Stimulated activated naive CD8-positive, alpha-beta T cell treated with anti-CD3 and anti-CD28 coated beads, Interleukin-15, amount 100 ng/mL, for 72 hours (primary cell): Measurements from ENCODE around the gene SLC38A10.

ENCODE experiments used
- ATAC-seq: fragments of 150-1000 bp; cut with Tn5 transposase; 2 replicates; pipeline ENCODE4 v1.10.0; 2021; ENCODE audit warnings: mild to moderate bottlenecking, moderate library complexity
- DNase-seq, 2 donors: peaks; one replicate each; pipeline ENCODE4 v3.0.0; 2021 to 2022
- H3K27ac Mint-ChIP-seq, 2 donors: one replicate each; pipeline ENCODE4 v1.8.0; 2022; ENCODE audit warnings: mild to moderate bottlenecking in 2 of 2, mixed read lengths in 2 of 2, moderate library complexity in 2 of 2
- H3K27me3 Mint-ChIP-seq: one replicate; pipeline ENCODE4 v1.8.0; 2022; ENCODE audit warnings: mixed read lengths
- H3K4me1 Mint-ChIP-seq: one replicate; pipeline ENCODE4 v1.8.0; 2022; ENCODE audit warnings: mild to moderate bottlenecking, mixed read lengths
- H3K4me3 Mint-ChIP-seq, 2 donors: one replicate each; pipeline ENCODE4 v1.8.0; 2022; ENCODE audit warnings: mild to moderate bottlenecking in 2 of 2, mixed read lengths in 2 of 2, moderate library complexity in 1 of 2
- H3K9me3 Mint-ChIP-seq, 2 donors: one replicate each; pipeline ENCODE4 v1.8.0; 2022; ENCODE audit warnings: mixed read lengths in 2 of 2

Gene SLC38A10

GRCh38 chr17:81261582-81262336 is 33.3 kb downstream of the SLC38A10 start:
- Mint-ChIP-seq H3K4me1 (no peaks in the 10 kb centered on the region), H3K9me3 (no peaks in the 10 kb centered on the region), H3K27me3 (no peaks in the 10 kb centered on the region), H3K27ac (no peak overlapping the region), H3K4me3 (no peak overlapping the region)
- DNase-seq (no peak), ATAC-seq (no peak)

- no peaks in the 10 kb centered on the region for H3K27me3 Mint-ChIP-seq
- no peaks in the 10 kb centered on the region for H3K4me1 Mint-ChIP-seq
- DNase-seq (no peak), ATAC-seq (no peak)
- no peaks in the 10 kb centered on the region for H3K9me3 Mint-ChIP-seq
- no peak overlapping the region for H3K27ac Mint-ChIP-seq
- H3K4me3 Mint-ChIP-seq = no peak overlapping the region
Measured at GRCh38 chr17:81261096-81261495, 34.0 kb downstream of the SLC38A10 start.

- DNase-seq (no peak), ATAC-seq (no peak)
- Mint-ChIP-seq H3K4me1 (no peaks in the 10 kb centered on the region), H3K9me3 (no peaks in the 10 kb centered on the region), H3K27me3 (no peaks in the 10 kb centered on the region), H3K4me3 (no peak overlapping the region), H3K27ac (no peak overlapping the region)
Measured at GRCh38 chr17:81260641-81261040, 34.5 kb downstream of the SLC38A10 start.

- peak; percentile 15 for ATAC-seq
- no peak for DNase-seq
- H3K9me3 Mint-ChIP-seq = no peaks in the 10 kb centered on the region
- no peak overlapping the region for H3K27ac Mint-ChIP-seq
- H3K4me1 Mint-ChIP-seq = no peaks in the 10 kb centered on the region
- H3K4me3 Mint-ChIP-seq = no peak overlapping the region
- no peaks in the 10 kb centered on the region for H3K27me3 Mint-ChIP-seq
Measured at GRCh38 chr17:81260171-81260570, 34.9 kb downstream of the SLC38A10 start.

- no peak overlapping the region for H3K4me3 Mint-ChIP-seq
Measured at GRCh38 chr17:81259058-81259605, 36.0 kb downstream of the SLC38A10 start.

GRCh38 chr17:81258292-81258691 is 36.8 kb downstream of the SLC38A10 start:
- Mint-ChIP-seq H3K9me3 (no peaks in the 10 kb centered on the region), H3K4me1 (peaks cover 2% of the 10 kb centered on the region), H3K27ac (no peak overlapping the region), H3K4me3 (no peak overlapping the region), H3K27me3 (no peaks in the 10 kb centered on the region)
- ATAC-seq = no peak
- no peak for DNase-seq

More at GRCh38 chr17:81259058-81259605, 36.0 kb downstream of the SLC38A10 start:
- DNase-seq (no peak), ATAC-seq (no peak)
- Mint-ChIP-seq H3K9me3 (no peaks in the 10 kb centered on the region), H3K4me1 (no peaks in the 10 kb centered on the region), H3K27me3 (no peaks in the 10 kb centered on the region), H3K27ac (no peak overlapping the region)

GRCh38 chr17:81257533-81257932 is 37.6 kb downstream of the SLC38A10 start:
- Mint-ChIP-seq H3K9me3 (no peaks in the 10 kb centered on the region), H3K27ac (peak overlapping the region in 1 of 2 donors; percentile 78), H3K4me1 (peaks cover 10% of the 10 kb centered on the region), H3K27me3 (no peaks in the 10 kb centered on the region), H3K4me3 (no peak overlapping the region)
- ATAC-seq (no peak), DNase-seq (no peak)

GRCh38 chr17:81256616-81257015 is 38.5 kb downstream of the SLC38A10 start:
- peaks cover 19% of the 10 kb centered on the region for H3K4me1 Mint-ChIP-seq
- no peak overlapping the region for H3K4me3 Mint-ChIP-seq
- ATAC-seq = no peak
- no peak for DNase-seq
- H3K9me3 Mint-ChIP-seq = no peaks in the 10 kb centered on the region
- H3K27me3 Mint-ChIP-seq = no peaks in the 10 kb centered on the region
- peak overlapping the region in 1 of 2 donors; percentile 75 for H3K27ac Mint-ChIP-seq

GRCh38 chr17:81254955-81255717 is 40.0 kb downstream of the SLC38A10 start:
- H3K4me3 Mint-ChIP-seq = no peak overlapping the region
- peaks cover 34% of the 10 kb centered on the region for H3K4me1 Mint-ChIP-seq
- no peak overlapping the region for H3K27ac Mint-ChIP-seq
- no peaks in the 10 kb centered on the region for H3K9me3 Mint-ChIP-seq
- ATAC-seq = no peak
- DNase-seq = no peak
- H3K27me3 Mint-ChIP-seq = no peaks in the 10 kb centered on the region

- DNase-seq (peak; percentile 59 to 64), ATAC-seq (peak; percentile 77)
- no peaks in the 10 kb centered on the region for H3K9me3 Mint-ChIP-seq
- H3K4me3 Mint-ChIP-seq = no peak overlapping the region
- H3K27me3 Mint-ChIP-seq = no peaks in the 10 kb centered on the region
- peaks cover 34% of the 10 kb centered on the region for H3K4me1 Mint-ChIP-seq
- H3K27ac Mint-ChIP-seq = peak overlapping the region; percentile 3 to 23
Measured at GRCh38 chr17:81253358-81254131, 41.6 kb downstream of the SLC38A10 start.

GRCh38 chr17:81252987-81253329 is 42.1 kb downstream of the SLC38A10 start:
- no peak for DNase-seq
- Mint-ChIP-seq H3K9me3 (no peaks in the 10 kb centered on the region), H3K27ac (peak overlapping the region in 1 of 2 donors; percentile 3), H3K4me3 (no peak overlapping the region), H3K27me3 (no peaks in the 10 kb centered on the region), H3K4me1 (peaks cover 34% of the 10 kb centered on the region)
- no peak for ATAC-seq

- Mint-ChIP-seq H3K27me3 (no peaks in the 10 kb centered on the region), H3K4me3 (peak overlapping the region in 1 of 2 donors; percentile 65), H3K27ac (no peak overlapping the region)
Measured at GRCh38 chr17:81252326-81252986, 42.7 kb downstream of the SLC38A10 start.

GRCh38 chr17:81251709-81252301 is 43.3 kb downstream of the SLC38A10 start:
- Mint-ChIP-seq H3K4me3 (peak overlapping the region in 1 of 2 donors; percentile 65), H3K9me3 (no peaks in the 10 kb centered on the region), H3K27me3 (no peaks in the 10 kb centered on the region), H3K4me1 (peaks cover 34% of the 10 kb centered on the region), H3K27ac (no peak overlapping the region)
- ATAC-seq (no peak), DNase-seq (no peak)

More at GRCh38 chr17:81252326-81252986, 42.7 kb downstream of the SLC38A10 start:
- no peak for DNase-seq
- no peak for ATAC-seq
- Mint-ChIP-seq H3K4me1 (peaks cover 34% of the 10 kb centered on the region), H3K9me3 (no peaks in the 10 kb centered on the region)

GRCh38 chr17:81251094-81251708 is 43.9 kb downstream of the SLC38A10 start:
- ATAC-seq (no peak), DNase-seq (no peak)
- H3K27me3 Mint-ChIP-seq = no peaks in the 10 kb centered on the region
- H3K27ac Mint-ChIP-seq = peak overlapping the region in 1 of 2 donors; percentile 19
- no peaks in the 10 kb centered on the region for H3K9me3 Mint-ChIP-seq
- H3K4me3 Mint-ChIP-seq = peak overlapping the region in 1 of 2 donors; percentile 3
- H3K4me1 Mint-ChIP-seq = peaks cover 34% of the 10 kb centered on the region
